Suprapubic skin (tissue), 4 donors: ENCODE data around the gene THOC1. TPM values are rescaled to one million over a fixed set of nuclear protein-coding genes. Genes with fewer than 3 reads are reported as not detected.

Experiments used
- DNase-seq, 2 donors: peaks; one replicate each; pipeline ENCODE4 v3.0.0-alpha.2; 2019; ENCODE audit warnings: low spot score in 2 of 2
- H3K27ac ChIP-seq: fragments of 200-600 bp; sonication (generic); one replicate; pipeline ENCODE4 v1.5.1; 2019
- H3K27me3 ChIP-seq: fragments of 200-600 bp; sonication (generic); one replicate; pipeline ENCODE4 v1.5.1; 2019
- H3K36me3 ChIP-seq: fragments of 200-600 bp; sonication (generic); one replicate; pipeline ENCODE4 v1.5.1; 2019
- H3K4me1 ChIP-seq: fragments of 200-600 bp; sonication (generic); one replicate; pipeline ENCODE4 v1.5.1; 2019
- H3K4me3 ChIP-seq: fragments of 200-600 bp; sonication (generic); one replicate; pipeline ENCODE4 v1.5.1; 2019; ENCODE audit warnings: mild to moderate bottlenecking
- H3K9me3 ChIP-seq: fragments of 200-600 bp; sonication (generic); one replicate; pipeline ENCODE4 v1.5.1; 2019
- EP300 ChIP-seq: sonication (generic); formaldehyde crosslinking; IDR thresholded peaks from one replicate; pipeline ENCODE4 v1.6.1; 2017; ENCODE audit warnings: antibody characterized with exemption
- POLR2A ChIP-seq, 2 donors: fragments of 450-650 bp; IDR thresholded peaks; one replicate each; pipeline ENCODE4 v1.6.1; 2017; ENCODE audit warnings: antibody characterized with exemption in 2 of 2, mild to moderate bottlenecking in 2 of 2, moderate library complexity in 2 of 2
- POLR2AphosphoS5 ChIP-seq, 3 donors: sonication (generic); formaldehyde crosslinking; IDR thresholded peaks; one replicate each; pipeline ENCODE4 v1.6.1; 2017; ENCODE audit warnings: antibody characterized with exemption in 3 of 3
- WGBS: methylation state at CpG from one replicate; pipeline ENCODE4 v1.1.5; 2018; 5-methylcytosine and 5-hydroxymethylcytosine counted together
- total RNA-seq, 4 donors: library from RNA; depleted of rRNA; stranded (reverse); fragments of >200 nt; gene quantifications; one replicate each; pipeline ENCODE4 v1.1.0, GENCODE V29; 2016
- TF ChIP-seq, protein P1 (sequence below), 2 donors: fragments of 200-600 bp in 1 of 2; fragments of 450-650 bp in 1 of 2; sonication (generic) in 1 of 2; IDR thresholded peaks; one replicate each; pipeline ENCODE4 v1.5.1; 2016 to 2019; ENCODE audit warnings: antibody characterized with exemption in 2 of 2, mild to moderate bottlenecking in 1 of 2, moderate library complexity in 1 of 2

Gene THOC1
- total RNA-seq, 4 donors from 2014 or later = 30.4 to 152 (median 46.8) TPM

DNA sequence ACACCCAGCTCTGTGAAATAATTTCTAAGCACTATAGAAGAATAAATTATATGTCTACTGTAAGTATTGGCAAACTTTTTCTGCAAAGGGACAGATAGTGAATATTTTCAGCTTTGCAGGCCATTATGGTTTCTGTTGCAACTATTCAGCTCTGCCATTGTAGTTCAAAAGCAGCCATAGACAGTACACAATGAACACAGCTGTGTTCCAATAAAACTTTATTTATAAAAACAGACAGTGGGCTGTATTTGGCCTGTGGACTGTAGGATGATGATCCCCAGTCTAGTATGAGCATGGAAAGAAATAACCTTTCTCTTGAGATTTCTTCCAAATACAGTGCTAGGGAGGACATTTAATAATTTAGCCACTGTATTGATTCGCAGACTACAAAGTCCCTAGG, 35.2 kb upstream of the THOC1 start:
- H3K27ac ChIP-seq = no peak overlapping the region
- peaks cover 6% of the 10 kb centered on the region for H3K27me3 ChIP-seq
- no peaks in the 10 kb centered on the region for H3K4me1 ChIP-seq
- H3K9me3 ChIP-seq = no peaks in the 10 kb centered on the region
- no peak for TF ChIP-seq POLR2AphosphoS5 (IDR thresholded peaks at IDR 0.05)
- no peak for TF ChIP-seq EP300
- TF ChIP-seq POLR2A (IDR thresholded peaks at IDR 0.05) = no peak
- TF ChIP-seq, protein P1, sequence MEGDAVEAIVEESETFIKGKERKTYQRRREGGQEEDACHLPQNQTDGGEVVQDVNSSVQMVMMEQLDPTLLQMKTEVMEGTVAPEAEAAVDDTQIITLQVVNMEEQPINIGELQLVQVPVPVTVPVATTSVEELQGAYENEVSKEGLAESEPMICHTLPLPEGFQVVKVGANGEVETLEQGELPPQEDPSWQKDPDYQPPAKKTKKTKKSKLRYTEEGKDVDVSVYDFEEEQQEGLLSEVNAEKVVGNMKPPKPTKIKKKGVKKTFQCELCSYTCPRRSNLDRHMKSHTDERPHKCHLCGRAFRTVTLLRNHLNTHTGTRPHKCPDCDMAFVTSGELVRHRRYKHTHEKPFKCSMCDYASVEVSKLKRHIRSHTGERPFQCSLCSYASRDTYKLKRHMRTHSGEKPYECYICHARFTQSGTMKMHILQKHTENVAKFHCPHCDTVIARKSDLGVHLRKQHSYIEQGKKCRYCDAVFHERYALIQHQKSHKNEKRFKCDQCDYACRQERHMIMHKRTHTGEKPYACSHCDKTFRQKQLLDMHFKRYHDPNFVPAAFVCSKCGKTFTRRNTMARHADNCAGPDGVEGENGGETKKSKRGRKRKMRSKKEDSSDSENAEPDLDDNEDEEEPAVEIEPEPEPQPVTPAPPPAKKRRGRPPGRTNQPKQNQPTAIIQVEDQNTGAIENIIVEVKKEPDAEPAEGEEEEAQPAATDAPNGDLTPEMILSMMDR (IDR thresholded peaks at IDR 0.05) = no peak
- WGBS = 96% methylated on average over 1 of the region's 1 CpG
- H3K36me3 ChIP-seq = no peaks in the 10 kb centered on the region
- DNase-seq = no peak
- H3K4me3 ChIP-seq = no peak overlapping the region

DNA sequence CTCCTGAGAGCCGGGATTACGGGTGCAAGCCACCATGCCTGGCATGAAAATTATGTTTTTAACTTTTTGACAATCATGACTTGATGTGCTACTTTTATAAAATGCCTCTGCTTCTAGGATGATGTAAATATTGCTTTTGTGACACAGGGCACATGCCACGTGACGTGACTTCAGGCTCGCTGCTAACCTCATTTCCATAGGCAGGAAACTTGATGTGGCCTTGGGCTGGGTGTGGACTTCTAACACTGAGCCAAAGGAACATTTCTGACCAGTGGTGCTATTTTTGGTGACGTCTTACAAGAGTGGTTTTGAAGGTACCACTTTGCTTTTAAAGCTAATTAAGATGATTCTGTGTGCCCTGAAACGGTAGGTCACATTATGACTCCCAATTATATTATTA, 34.2 kb upstream of the THOC1 start:
- no peak for DNase-seq
- TF ChIP-seq POLR2A (IDR thresholded peaks at IDR 0.05) (no peak), POLR2AphosphoS5 (IDR thresholded peaks at IDR 0.05) (no peak), EP300 (no peak)
- TF ChIP-seq, protein P1 (IDR thresholded peaks at IDR 0.05) = no peak
- H3K4me3 ChIP-seq = no peak overlapping the region
- no peaks in the 10 kb centered on the region for H3K4me1 ChIP-seq
- no peak overlapping the region for H3K27ac ChIP-seq
- peaks cover 6% of the 10 kb centered on the region for H3K27me3 ChIP-seq
- no peaks in the 10 kb centered on the region for H3K36me3 ChIP-seq
- 78% methylated on average over 7 of the region's 7 CpGs for WGBS
- H3K9me3 ChIP-seq = no peaks in the 10 kb centered on the region

DNA sequence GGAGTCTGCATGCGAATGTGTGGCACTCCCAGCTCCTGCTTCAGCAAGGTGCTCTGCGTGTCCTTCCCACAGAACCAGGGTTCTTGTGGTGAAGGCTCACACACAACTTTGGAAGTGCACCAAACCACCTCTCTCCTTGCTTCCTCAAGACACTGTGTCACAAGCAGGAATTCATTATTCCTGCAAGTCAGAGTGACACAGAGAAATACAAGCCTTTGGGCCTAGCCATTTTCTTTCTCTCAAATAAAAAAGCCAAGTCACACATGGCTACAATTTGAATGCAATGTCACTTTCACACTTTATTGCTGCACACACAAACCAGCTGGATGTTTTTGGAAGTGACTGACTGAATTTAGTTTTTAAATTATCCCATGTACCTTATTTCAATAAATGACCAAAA, 30.1 kb upstream of the THOC1 start:
- no peaks in the 10 kb centered on the region for H3K9me3 ChIP-seq

DNA sequence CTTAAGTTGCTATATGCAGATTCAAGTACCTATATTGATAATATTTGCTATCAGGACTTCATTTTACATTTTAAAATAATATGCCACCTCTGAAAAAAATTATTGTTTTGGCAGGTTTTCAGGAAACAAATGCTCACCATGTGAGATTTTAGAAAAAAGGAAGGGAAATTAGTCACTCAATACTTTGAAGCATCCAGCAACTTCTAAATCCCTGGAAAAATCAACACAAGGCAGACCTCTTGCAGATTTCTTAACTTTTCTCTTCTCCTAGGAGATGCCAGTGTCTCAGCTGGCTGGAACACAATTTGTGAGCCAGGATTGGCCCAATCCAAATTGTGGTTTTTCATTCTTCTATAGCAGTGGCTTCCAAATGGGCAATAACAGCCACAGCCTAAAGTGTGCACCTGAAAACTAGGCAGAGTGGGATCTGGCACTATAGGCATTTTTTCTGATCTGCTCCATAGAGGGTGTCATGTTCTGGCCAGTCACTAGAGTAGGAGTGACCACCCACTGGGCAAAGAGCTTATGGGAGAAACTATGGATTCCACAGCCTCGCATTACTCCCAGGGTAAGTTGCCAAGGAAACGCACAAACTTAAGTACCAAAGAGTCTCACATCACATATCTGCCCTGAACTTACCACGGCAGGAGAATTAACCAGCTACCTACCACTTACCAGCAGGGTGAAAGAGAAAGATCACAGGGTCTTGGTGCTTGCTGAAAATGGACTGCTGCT, 28.1 kb upstream of the THOC1 start:
- no peak for DNase-seq
- Histone ChIP-seq H3K27me3 (no peaks in the 10 kb centered on the region), H3K27ac (no peak overlapping the region), H3K4me1 (peaks cover 3% of the 10 kb centered on the region), H3K4me3 (no peak overlapping the region), H3K36me3 (no peaks in the 10 kb centered on the region), H3K9me3 (no peaks in the 10 kb centered on the region)
- WGBS = 71% methylated on average over 3 of the region's 3 CpGs
- TF ChIP-seq EP300 (no peak), POLR2A (IDR thresholded peaks at IDR 0.05) (no peak)
- TF ChIP-seq, protein P1 (IDR thresholded peaks at IDR 0.05) = no peak

More for the DNA sequence above, 30.1 kb upstream of the THOC1 start:
- Histone ChIP-seq H3K27me3 (no peaks in the 10 kb centered on the region), H3K36me3 (no peaks in the 10 kb centered on the region), H3K27ac (no peak overlapping the region), H3K4me3 (no peak overlapping the region), H3K4me1 (peaks cover 3% of the 10 kb centered on the region)
- TF ChIP-seq, protein P1 (IDR thresholded peaks at IDR 0.05) = no peak
- TF ChIP-seq POLR2AphosphoS5 (IDR thresholded peaks at IDR 0.05) = no peak
- no peak for TF ChIP-seq EP300
- no peak for TF ChIP-seq POLR2A (IDR thresholded peaks at IDR 0.05)
- no peak for DNase-seq
- WGBS = 66% methylated on average over 2 of the region's 2 CpGs

DNA sequence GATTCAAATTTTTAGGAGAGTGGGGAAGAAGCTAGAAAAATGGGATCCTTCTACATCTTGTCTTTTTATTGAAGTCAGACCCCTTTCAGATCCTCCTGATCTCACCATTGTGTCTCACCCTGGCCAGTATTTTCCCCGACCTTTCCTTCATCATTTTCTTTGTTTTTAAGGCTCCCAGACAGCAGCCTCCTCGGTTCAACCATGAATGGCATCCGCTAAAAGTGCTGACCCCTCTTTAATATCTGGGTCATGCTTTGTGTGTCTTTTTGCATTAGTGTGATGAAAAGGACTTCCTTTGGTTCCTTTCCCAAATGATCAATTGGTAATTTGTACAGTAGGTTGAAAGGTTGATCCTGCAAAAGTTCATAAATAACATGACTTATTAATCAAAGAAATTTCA, 26.7 kb upstream of the THOC1 start:
- no peaks in the 10 kb centered on the region for H3K36me3 ChIP-seq
- TF ChIP-seq EP300 = no peak
- no peak for TF ChIP-seq POLR2AphosphoS5 (IDR thresholded peaks at IDR 0.05)
- TF ChIP-seq, protein P1 (IDR thresholded peaks at IDR 0.05) = no peak
- no peak for TF ChIP-seq POLR2A (IDR thresholded peaks at IDR 0.05)
- DNase-seq = no peak
- H3K4me1 ChIP-seq = peaks cover 3% of the 10 kb centered on the region
- H3K27me3 ChIP-seq = no peaks in the 10 kb centered on the region
- WGBS = 87% methylated on average over 3 of the region's 3 CpGs
- H3K4me3 ChIP-seq = no peak overlapping the region
- no peaks in the 10 kb centered on the region for H3K9me3 ChIP-seq
- no peak overlapping the region for H3K27ac ChIP-seq
